ENCODE results near the gene PRKG1. TPM values are rescaled to one million over a fixed set of nuclear protein-coding genes. Genes with fewer than 3 reads are reported as not detected.

Gene PRKG1
- total and polyA plus RNA-seq, 2 of the 8 experiments (the other 6 are each of a cell fraction or from before 2014, with no cell fraction given): 4.2 to 15.2 TPM

DNA sequence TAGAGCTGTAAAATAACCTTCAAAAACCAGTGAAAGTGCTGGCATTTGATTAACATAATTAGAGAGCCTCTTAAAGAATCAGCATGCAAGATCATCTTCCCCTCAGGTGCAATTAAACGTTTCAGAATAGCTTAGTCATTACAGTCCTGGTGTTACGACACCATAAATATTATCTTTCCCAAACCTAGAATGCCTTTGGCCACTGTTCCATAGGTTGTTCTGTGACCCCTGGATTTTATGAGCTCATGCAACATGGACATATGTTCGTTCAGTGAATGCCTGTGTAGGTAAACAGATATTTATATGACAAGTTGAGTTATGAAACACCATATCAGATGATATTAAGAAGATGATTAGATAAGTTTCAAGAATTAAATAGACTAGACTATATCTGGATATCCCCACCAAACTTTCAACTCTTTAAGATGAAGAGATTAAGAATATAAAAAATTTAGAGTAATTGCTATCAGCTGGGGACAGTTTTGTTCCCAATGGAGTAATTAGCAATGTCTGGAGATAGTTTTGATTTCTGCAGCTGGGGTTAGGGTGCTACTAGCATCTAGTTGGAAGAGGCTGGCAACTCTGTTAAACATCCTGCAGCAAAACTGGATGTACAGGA lies 976.3 kb downstream of the PRKG1 start:
- Histone ChIP-seq H2BK120ac (replicated peaks; ENCODE audit: low read depth, low read length) (no peak overlapping the region), H2BK15ac (ENCODE audit: low read length) (no peak overlapping the region), H3K23ac (ENCODE audit: insufficient read length) (no peak overlapping the region), H3K23me2 (ENCODE audit: low read depth, low read length) (no peaks in the 10 kb centered on the region; the same call in 1 of the 2 replicates), H3K4me3 (ENCODE audit: extremely low read depth in 1 of 4, insufficient read depth in 2 of 4, low read depth in 3 of 4, low read length in 4 of 4) (no peak overlapping the region), H2AK5ac (ENCODE audit: low read depth, low read length) (no peak overlapping the region), H4K5ac (ENCODE audit: insufficient read length, low read depth, low read length) (no peak overlapping the region), H3K56ac (replicated peaks; ENCODE audit: insufficient read length, low read depth, low read length) (no peak overlapping the region), H3K79me2 (ENCODE audit: control insufficient read depth in 1 of 2, insufficient read depth in 2 of 2, low read length in 2 of 2) (peaks cover 0 to 4% of the 10 kb centered on the region in 2 experiments; a peak in 3 of 4 replicates), H4K8ac (ENCODE audit: extremely low read depth, insufficient read depth, low read length) (no peak overlapping the region), H3K27me3 (replicated peaks in 1 of 4; ENCODE audit: control insufficient read depth in 3 of 4, extremely low read depth in 1 of 4, insufficient read depth in 3 of 4, low read length in 3 of 4) (no peaks in the 10 kb centered on the region), H3K4me2 (ENCODE audit: insufficient read depth in 1 of 2, low read depth in 2 of 2, low read length in 2 of 2) (no peak overlapping the region), H4K91ac (replicated peaks; ENCODE audit: insufficient read length, low read length) (peak overlapping the region; percentile 26), H4K20me1 (replicated peaks in 1 of 2; ENCODE audit: control insufficient read depth in 1 of 2, insufficient read depth in 2 of 2, low read length in 2 of 2) (no peaks in the 10 kb centered on the region), H3K9me3 (ENCODE audit: insufficient read depth in 2 of 2, low read depth in 1 of 2, low read length in 1 of 2) (no peaks in the 10 kb centered on the region), H2BK20ac (ENCODE audit: low read length) (no peak overlapping the region), H2BK12ac (ENCODE audit: low read depth, low read length) (no peak overlapping the region), H3K14ac (ENCODE audit: insufficient read length) (no peak overlapping the region), H2BK5ac (ENCODE audit: low read depth, low read length) (no peak overlapping the region), H3K27ac (ENCODE audit: low read depth, low read length) (no peak overlapping the region), H3K18ac (ENCODE audit: extremely low read depth, low read length) (no peak overlapping the region), H3K4me1 (replicated peaks in 1 of 4; ENCODE audit: control insufficient read depth in 3 of 4, insufficient read depth in 4 of 4, low read length in 3 of 4) (peaks cover 0 to 4% (median 0%) of the 10 kb centered on the region in 4 experiments; a peak in 1 of 7 replicates), H3K9ac (replicated peaks in 1 of 4; ENCODE audit: extremely low read depth in 1 of 4, low read depth in 3 of 4, low read length in 3 of 4) (no peak overlapping the region), H3K79me1 (ENCODE audit: low read depth, low read length) (no peaks in the 10 kb centered on the region; the same call in 1 of the 2 replicates), H2AFZ (ENCODE audit: low read length) (no peak overlapping the region), H3K4ac (replicated peaks; ENCODE audit: insufficient read length, low read depth, low read length) (peak overlapping the region; percentile 16), H3K36me3 (ENCODE audit: control insufficient read depth in 2 of 4, insufficient read depth in 4 of 4, low read length in 3 of 4) (no peaks in the 10 kb centered on the region)
- DNase-seq (ENCODE audit: low read depth in 1 of 2, low spot score in 2 of 2) (no peak), FAIRE-seq (no peak)
- POLR2A ChIA-PET (ENCODE audit: partially characterized antibody): interaction anchor here (1.2 to 2.4 kb wide), 5 partner anchors 9 to 163 kb away, joined by 3 to 14 read pairs (median 4); no protein-coding TSS in a partner anchor
- 84% methylated on average over 3 of the region's 3 CpGs; no CpG with 5 or more reads in 1 of the 2 experiments for WGBS, 2 experiments (ENCODE audit: extremely low coverage in 1 of 2, insufficient coverage in 1 of 2, insufficient read length in 1 of 2, insufficient replicate concordance in 2 of 2, low coverage in 1 of 2, low lambda C conversion rate in 2 of 2, missing lambda C conversion rate in 1 of 2)
- CTCF ChIA-PET (ENCODE audit: partially characterized antibody): interaction anchor here (1.2 to 2.2 kb wide), 2 partner anchors 16 to 21 kb away, joined by 4 to 8 read pairs; no protein-coding TSS in a partner anchor
- TF ChIP-seq TAF7 (optimal IDR thresholded peaks at IDR 0.05; ENCODE audit: borderline replicate concordance, low read depth, low read length): no peak
- no peak for TF ChIP-seq ATF3 (IDR thresholded peaks at IDR 0.05; ENCODE audit: insufficient read depth, low read depth, low read length)
- no peak for TF ChIP-seq EP300 (IDR thresholded peaks at IDR 0.05; ENCODE audit: borderline replicate concordance in 1 of 2, low read depth in 2 of 2, low read length in 2 of 2)
- TF ChIP-seq BCL11A (IDR thresholded peaks at IDR 0.05; ENCODE audit: low read depth in 2 of 2, low read length in 2 of 2): no peak
- no peak for TF ChIP-seq CBX8 (IDR thresholded peaks at IDR 0.05; ENCODE audit: borderline replicate concordance, low read depth, low read length)
- no peak for TF ChIP-seq CTBP2 (IDR thresholded peaks at IDR 0.05; ENCODE audit: borderline replicate concordance, insufficient read depth, insufficient read length, low read length)
- no peak for TF ChIP-seq EGR1 (IDR thresholded peaks at IDR 0.05; ENCODE audit: borderline replicate concordance, low read depth, low read length)
- TF ChIP-seq RBBP5 (IDR thresholded peaks at IDR 0.05; ENCODE audit: borderline replicate concordance, low read depth, low read length): no peak

Measured in H1 (cell line).